Fibroblast of skin of left quadriceps (primary cell): ENCODE data around the gene NCAN.
"Not testable (repeated sequence)": the region's sequence is repeated elsewhere in the genome, so short reads cannot be mapped to it uniquely, and the experiment has no call there.

Experiments
- DNase-seq, 2 experiments: peaks; one replicate each; pipeline ENCODE4 v3.0.0-alpha.2; 2013; ENCODE audit warnings: low read depth in 2 of 2

Gene NCAN

GRCh38 chr19:19193926-19194325 is 17.8 kb upstream of the NCAN start:
- DNase-seq = no peak

DNA sequence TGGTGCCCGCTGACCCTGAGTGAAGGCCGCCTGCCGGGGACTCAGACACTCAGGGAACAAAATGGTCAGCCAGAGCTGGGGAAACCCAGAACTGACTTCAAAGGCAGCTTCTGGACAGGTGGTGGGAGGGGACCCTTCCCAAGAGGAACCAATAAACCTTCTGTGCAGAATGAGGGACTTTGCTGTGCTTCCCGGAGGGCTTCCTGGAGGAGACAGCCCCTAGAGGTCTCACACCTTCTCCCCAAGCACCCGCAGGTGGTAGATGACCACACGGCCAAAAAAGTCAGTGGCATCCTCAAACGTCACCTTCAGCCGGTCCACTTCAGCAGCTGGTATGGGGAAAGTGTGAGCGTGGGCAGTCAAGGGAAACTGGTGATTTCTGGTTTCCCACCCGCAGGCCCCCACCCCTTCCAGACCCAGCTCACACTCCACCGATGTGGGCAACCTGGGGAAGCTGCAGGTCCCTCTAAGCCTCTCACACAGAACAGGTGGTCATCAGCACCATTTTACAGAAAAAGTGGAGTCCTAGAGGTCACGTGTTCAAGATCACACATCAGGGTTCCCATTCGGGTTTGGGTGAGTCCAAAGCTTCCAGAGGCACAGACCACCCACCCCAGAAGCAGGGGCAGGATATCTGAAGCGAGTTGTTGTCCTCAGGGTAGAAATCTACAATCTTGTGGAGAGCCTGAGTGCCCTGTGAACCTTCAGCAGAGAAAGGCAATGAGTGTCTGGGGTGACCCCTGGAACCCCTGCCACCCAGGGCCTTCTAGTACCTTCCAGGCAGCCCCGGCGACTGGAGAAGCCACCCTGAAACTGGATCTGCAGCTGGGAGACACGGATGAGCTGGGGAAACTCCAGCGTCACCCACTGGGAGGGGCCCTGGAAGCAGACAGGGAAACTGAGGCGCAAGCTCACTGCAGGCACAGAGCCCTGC is 9.8 kb upstream of the NCAN start:
- no peak for DNase-seq

DNA sequence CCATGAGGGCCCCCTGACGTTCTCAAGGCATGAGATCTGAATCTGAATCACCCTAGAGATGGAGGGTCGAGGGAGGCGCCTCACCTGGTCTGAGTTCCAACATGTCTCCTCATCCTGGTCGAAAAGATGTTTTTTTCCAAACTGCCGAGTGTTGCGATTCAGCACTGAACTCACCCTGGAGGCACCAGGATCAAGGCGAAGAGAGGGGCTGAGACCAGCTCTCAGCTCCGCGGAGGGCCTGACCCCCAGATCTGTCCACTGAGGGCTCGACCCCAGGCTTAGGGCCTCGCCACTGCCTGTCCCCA is 9.1 kb upstream of the NCAN start:
- DNase-seq = no peak

DNA sequence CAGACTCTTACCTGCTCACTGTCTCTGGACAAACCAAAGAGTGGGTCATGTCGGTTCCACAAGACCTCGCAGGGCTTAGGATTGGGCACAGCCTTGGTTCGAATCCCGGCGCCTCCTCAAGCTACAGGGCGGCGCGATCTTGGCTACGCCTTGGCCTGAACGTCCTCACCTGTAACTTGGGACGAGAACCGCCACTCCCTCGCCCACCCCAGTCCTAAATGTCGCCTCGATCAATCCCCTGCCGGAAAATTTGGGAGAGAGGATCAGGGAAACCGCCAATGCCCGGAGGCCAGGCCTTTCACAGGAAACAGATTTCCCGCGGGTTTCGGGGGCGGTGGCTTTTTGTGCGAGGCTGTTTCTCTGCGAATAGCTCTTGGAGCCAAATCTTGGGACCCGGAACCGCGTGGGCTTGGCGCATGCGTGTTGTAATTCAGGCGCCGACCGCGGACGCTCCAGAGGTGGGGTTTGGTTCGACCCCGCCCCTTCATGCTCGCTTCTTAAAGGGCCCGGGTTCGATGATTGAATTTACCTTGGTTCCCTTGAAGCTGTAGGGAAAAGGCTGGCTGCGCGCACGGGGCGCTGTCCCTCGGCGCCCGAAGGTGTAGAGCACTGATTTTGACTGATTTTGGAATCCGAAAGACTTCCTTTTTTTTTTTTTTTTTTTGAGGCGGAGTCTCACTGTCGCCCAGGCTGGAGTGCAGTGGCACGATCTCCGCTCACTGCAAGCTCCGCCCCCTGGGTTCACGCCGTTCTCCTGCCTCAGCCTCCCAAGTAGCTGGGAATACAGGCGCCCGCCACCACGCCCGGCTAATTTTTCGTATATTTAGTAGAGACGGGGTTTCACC is 8.5 kb upstream of the NCAN start, which contains the start of gene NR2C2AP:
Gene NR2C2AP, minus strand, starts transcription at position 403 of the 845 bp plus-strand sequence. Its CDS starts 354 bp downstream, at position 49.
- DNase-seq = peak; percentile 68 to 69

GRCh38 chr19:19204181-19204580 is 7.6 kb upstream of the NCAN start:
- DNase-seq = no peak

DNA sequence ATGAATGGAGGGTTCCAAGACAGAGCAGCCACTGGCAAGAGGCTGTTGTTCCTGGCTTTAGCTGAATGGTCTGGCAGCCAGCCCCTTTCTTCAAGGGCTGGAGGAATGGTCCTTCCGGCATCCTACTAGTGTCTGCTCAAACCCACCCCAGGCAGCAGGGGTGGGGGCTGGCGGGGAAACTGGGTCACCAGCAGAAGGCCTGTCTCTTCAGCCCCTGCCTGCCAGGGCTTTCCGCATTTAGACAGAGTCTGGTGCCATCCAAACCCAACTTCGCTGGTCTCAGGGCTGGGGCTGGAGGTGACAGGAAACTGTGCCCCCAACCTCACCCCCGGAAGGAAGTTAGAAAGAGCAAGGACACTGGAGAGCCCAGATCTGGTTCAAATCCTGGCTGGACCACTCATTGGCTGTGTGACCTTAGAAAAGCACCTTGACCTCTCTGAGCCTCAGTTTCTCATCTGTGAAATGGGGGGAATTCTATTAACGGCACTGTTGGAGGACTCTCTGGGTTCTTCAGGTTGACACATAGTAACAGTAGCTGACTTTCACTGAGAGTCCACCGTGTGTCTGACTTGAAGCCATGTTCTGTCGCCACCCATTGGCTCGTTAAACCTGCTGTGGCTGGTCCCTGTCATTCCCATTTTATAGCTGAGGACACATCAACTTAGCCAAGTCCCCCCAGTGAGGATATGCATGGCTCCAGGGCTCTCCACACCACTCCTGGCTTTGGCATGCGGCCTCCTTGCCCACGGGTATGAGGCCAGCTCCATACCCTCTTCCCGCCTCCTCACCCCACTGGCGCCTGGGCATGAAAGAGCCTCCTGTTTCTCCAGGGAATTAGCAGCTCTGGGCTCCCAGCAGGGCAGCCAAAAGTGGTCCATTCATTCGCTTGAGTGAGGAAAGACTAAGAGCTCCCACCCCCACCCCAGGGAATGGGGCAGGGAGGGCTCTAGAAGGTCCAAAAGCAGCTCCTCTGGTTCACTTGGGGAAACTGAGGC is 6.0 kb upstream of the NCAN start:
- DNase-seq = no peak

GRCh38 chr19:19206938-19207337 is 4.8 kb upstream of the NCAN start:
- DNase-seq = no peak

DNA sequence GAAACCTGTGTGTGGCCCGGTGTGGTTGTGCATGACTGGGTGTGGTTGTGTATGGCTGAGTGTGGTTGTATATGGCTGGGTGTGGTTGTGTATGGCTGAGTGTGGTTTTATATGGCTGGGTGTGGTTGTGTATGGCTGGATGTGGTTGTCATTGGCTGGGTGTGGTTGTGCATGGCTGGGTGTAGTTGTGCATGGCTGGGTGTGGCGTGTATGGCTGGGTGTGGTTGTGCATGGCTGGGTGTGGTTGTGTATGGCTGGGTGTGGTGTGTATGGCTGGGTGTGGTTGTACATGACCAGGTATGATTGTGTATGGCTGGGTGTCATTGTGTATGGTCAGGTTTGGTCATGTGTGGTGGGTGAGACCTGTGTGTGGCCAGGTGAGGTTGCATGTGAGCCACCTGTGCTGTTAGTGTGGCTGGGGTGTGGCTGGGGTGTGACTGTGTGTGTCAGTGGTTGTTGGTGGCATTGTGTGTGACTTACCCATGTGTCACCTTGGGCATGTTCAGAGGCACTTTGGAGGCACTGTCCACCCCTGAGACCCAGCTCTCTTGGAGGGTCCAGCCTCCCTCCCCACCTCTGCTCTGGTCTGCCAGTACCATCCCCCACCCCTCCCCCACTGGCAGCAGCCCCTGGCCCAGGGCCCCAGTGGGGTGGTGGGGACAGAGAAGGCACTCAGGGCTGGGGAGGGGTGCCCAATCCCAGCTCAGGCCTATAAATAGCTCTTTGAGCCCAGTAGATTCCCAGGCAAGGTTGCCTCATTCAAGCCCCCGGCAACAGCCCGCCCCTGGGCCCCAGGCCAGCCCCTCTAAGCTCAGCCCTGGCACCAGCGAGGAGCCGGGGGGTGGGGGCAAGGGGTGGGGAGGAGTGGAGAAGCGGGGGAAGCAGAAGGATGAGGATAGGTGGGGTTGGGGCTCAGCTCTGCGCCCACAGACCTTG is 3.9 kb upstream of the NCAN start:
- DNase-seq = no peak

DNA sequence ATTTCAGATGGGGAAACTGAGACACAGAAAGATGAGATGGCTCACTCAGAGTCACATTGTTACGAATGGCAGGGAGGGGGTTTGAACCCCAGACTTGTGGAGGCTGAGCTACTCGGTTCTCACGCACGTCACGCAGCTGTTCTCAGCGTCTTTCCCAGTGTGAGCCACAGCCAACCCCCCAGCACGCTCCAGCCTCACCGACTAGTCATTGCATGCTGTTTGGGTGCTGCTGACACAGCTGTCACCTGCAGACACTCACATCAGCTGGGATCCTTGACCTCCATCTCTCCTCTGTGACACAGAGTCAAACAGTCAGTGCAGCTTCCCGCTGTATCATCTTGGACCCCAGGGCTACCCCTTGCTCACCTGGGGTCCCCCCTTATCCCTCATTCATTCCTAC is 2.4 kb upstream of the NCAN start:
- no peak for DNase-seq

- no peak for DNase-seq
Observed at GRCh38 chr19:19212916-19213315, 1.2 kb downstream of the NCAN start.

DNA sequence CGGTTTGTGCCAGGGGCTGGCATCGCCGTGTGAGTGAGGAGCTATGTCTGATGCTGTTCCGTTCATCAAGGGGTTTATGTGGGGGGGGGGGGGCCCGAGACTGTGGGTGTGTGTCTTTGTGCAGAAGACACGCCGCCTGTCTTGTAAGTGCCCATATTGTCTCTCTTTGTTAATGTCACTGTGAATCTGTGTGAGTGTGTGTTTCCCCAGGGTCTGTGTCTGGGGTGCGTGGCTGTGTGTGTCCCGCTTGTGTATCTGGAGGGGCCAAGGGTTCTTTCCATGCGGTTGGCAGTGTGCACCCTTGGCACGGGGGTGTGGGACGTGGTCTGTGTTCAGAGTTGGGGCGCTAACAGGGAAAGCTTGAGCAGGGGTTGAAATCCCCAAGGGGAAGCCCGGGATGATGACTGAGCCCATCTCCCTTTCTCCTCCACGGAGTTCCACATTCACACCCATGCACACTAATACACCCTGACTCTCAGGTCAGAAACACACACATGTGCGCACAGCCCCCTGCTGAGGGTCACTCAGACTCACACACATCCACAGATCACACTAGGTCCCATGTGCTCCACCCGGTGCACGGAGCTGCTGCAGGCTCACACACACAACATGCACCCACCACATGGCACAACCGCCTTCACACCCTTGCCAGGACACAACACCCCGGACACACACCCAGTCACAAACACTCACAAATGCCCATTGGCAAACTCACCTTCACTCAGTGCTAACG is 1.8 kb downstream of the NCAN start:
- DNase-seq = no peak

DNA sequence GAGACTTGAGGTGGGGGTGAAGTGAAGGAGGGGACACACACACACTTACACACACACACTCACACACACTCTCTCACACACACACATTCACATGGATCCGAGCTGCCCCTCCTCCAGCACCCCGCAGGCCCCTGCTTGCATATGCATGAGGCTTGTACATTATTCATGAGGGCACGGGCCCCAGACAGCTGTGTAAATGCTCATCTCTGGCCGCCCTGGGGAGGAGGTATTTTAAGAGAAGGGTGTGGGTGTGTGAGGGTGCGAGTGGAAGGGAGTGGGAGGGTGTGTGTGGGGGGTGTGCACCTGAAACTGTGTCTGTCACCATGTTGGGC is 2.4 kb downstream of the NCAN start:
- DNase-seq = no peak

GRCh38 chr19:19214892-19215291 is 3.1 kb downstream of the NCAN start:
- DNase-seq = no peak

- DNase-seq = no peak
Observed at GRCh38 chr19:19215792-19216191, 4.0 kb downstream of the NCAN start.

DNA sequence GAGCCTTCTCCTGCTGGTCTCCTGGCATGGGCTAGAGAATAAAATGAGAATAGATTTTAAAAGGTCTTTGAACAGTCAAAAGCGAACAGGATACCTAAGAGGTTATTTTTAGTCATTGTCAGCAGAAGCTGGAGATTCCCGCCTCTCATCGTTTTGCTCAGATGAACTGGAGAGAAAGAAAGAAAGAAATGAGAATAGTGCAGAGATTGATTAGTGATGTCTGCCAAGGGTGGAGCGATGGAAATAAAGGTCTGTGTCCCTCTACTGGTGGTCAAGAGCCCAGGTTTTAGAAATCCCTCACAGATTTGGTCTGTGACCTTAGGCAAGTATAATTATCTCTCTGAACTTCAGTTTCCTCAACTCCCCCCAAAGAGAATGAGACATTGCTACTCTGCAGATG is 5.3 kb downstream of the NCAN start:
- no peak for DNase-seq

DNA sequence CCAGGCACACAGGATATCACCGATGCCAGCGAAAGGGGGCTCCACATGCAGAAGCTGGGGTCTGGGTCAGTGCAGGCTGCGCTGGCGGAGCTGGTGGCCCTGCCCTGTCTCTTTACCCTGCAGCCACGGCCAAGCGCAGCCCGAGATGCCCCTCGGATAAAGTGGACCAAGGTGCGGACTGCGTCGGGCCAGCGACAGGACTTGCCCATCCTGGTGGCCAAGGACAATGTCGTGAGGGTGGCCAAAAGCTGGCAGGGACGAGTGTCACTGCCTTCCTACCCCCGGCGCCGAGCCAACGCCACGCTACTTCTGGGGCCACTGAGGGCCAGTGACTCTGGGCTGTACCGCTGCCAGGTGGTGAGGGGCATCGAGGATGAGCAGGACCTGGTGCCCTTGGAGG is 7.2 kb downstream of the NCAN start:
- DNase-seq = no peak

DNA sequence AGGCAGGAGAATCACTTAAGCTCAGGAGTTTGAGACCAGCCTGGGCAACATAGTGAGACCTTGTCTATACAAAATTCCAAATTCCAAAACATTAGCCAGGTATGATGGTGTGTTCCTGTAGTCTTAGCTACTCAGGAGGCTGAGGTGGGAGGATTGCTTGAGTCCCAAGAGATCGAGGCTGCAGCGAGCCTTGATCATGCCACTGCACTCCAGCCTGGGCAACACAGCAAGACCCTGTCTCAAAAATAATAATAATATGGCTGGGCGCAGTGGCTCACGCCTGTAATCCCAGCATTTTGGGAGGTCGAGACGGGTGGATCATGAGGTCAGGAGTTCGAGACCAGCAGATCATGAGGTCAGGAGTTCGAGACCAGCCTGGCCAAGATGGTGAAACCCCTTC is 9.2 kb downstream of the NCAN start:
- not testable (repeated sequence) for DNase-seq

DNA sequence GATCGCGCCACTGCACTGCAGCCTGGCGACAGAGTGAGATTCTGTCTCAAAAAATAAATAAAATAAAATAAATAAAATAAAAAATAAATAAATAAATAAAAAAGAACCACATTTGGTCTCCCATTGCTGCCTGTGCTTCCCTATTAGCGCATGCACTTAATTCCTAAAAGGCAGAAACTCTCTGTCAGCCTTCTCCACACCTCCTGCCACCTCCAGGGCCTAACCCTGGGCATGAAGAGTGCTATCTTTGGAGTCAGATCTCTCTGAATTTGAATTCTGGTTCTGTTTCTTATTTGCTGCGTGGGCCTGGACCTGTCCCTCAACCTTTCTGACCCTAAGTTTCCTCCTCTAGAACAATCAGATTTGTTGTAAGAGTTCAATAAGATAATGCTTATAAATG is 11.3 kb downstream of the NCAN start:
- DNase-seq = no peak

- DNase-seq = no peak
Observed at GRCh38 chr19:19223636-19224035, 11.9 kb downstream of the NCAN start.
